IPS-15b (cell line): ENCODE measurements around the gene CCDC177.
A peak's percentile ranks its signal among the peaks of the same experiment; 100 is the strongest.
"Not testable (repeated sequence)": the region's sequence is repeated elsewhere in the genome, so short reads cannot be mapped to it uniquely, and the experiment has no call there.

Source experiments
- H3K27me3 ChIP-seq: one replicate; pipeline ENCODE4 v1.6.1; 2013; ENCODE audit warnings: low read length; ENCODE audit not compliant: control insufficient read depth, insufficient read depth
- H3K36me3 ChIP-seq: one replicate; pipeline ENCODE4 v1.6.1; 2013; ENCODE audit warnings: low read length; ENCODE audit not compliant: control insufficient read depth, insufficient read depth
- H3K4me1 ChIP-seq: one replicate; pipeline ENCODE4 v1.6.1; 2013; ENCODE audit warnings: mild to moderate bottlenecking, low read length; ENCODE audit not compliant: control insufficient read depth, insufficient read depth
- H3K4me3 ChIP-seq: one replicate; pipeline ENCODE4 v1.5.1; 2013; ENCODE audit warnings: low read depth, low read length
- H3K9ac ChIP-seq: one replicate; pipeline ENCODE4 v1.6.1; 2013; ENCODE audit warnings: low read depth, mild to moderate bottlenecking, low read length
- H3K9me3 ChIP-seq: one replicate; pipeline ENCODE4 v1.6.1; 2013; ENCODE audit warnings: mild to moderate bottlenecking, low read length; ENCODE audit not compliant: control insufficient read depth, insufficient read depth

CCDC177 gene

DNA sequence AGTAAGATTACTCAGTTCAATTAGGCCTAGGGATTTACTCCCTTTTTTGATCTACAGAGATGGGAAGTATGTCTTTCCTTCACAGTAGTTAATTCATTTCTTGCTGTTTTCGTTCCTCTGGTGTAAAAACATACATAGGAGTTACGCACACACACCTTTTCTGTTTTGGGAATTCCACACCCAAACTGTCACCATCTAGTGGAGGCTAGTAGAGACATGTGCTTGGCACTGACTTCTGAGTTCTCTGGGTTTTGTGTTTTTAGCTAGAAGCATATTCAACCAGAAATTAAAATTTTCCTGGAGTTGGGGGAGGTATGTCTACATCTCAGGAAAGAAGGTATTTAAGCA is 38.1 kb upstream of the CCDC177 start:
- H3K4me3 ChIP-seq = peak overlapping the region; percentile 69
- no peak overlapping the region for H3K9ac ChIP-seq
- H3K36me3 ChIP-seq = no peaks in the 10 kb centered on the region
- H3K27me3 ChIP-seq = peaks cover 10% of the 10 kb centered on the region
- peaks cover 18% of the 10 kb centered on the region for H3K4me1 ChIP-seq
- H3K9me3 ChIP-seq = no peaks in the 10 kb centered on the region

DNA sequence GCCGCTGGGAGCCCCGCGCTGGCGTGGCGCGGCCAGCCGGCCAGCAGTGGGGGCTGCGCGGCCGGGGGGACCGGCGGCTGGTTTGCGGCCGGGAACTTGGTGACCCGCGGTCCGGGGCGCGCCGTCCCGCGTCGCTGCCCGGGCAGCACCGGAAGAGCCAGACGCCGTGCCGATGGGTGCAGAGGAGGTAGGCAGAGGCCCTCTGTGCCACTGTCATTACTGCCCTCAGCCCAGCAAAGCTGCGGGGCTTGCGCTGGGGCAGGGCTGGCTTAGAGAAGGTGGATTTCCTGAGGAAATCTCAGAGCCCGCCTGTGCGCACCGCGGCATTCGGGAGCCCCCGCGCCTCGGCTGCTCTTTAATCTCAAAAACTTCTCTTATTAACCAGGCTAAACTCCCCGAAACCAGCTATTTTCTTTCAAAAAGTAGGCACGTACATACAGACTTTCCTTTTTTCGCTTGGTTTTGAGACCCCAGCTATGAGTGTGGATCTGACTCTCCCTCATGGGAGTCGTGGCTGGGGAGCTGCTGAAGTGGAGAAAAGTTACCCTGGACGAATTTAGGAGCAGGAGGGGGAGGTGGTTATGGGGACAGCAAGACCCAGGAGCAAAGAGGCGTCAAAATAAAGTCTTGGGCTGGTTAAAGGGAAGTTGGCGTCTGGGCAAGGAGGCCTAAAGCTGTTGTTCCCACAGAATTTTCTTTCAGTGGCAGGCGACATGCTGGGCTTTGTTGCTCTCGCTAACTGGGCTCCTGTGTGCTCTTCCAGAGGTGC is 37.5 kb upstream of the CCDC177 start:
- Histone ChIP-seq H3K4me1 (peaks cover 18% of the 10 kb centered on the region), H3K9ac (no peak overlapping the region), H3K36me3 (no peaks in the 10 kb centered on the region), H3K4me3 (peak overlapping the region; percentile 69), H3K27me3 (peaks cover 10% of the 10 kb centered on the region), H3K9me3 (no peaks in the 10 kb centered on the region)

DNA sequence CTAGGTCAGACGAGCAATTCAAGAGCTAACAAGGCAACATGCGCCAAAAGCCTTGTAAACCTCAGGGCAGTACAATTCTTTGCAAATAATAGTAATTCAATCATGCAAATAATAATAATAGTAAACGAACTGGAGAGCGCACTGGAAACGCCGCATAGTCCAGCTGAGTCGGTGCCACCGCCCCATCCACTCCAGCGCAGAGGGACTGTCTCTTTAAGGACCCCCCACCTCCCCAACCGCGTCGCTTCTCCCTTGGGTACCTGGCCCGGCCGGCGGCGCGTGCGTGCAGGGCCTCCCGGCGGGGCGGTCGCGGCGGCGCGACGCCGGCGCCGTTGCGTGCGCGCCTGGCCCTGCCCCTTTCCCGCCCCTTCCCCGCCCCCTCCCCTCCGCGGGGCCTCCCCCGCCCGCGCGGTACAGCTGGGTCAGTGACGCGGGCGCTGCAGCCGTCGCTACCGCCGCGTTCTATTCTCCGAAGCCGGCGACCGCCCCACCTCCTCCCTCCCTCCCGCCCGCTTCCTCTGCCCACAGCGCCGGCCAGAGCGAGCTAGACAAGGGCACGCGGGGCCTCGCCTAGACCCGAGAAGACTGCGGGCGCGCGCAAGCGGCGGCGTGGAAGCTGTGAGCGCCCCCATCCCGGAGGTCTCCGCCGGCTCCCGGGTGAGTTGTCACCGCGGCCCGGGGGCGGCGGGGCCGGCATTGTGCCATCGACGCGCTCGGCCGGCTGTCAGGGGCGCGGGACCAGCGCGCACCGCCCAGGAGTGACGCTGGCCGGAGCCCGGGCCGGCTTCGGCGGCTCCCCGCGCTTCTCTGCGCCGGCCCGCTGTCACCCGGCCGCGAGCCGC is 36.7 kb upstream of the CCDC177 start, which contains the start of gene SUSD6:
TSS of gene SUSD6 (plus strand) at position 425 of the 842 bp plus-strand sequence. CDS start 46,997 bp downstream, outside the sequence.
- Histone ChIP-seq H3K4me3 (peak within 1 kb of the TSS; percentile 83), H3K9me3 (no peaks in the 10 kb centered on the region), H3K27me3 (peaks cover 10% of the 10 kb centered on the region), H3K4me1 (peaks cover 17% of the 10 kb centered on the region), H3K9ac (peak within 1 kb of the TSS; percentile 58), H3K36me3 (no peaks in the 10 kb centered on the region)

GRCh38 chr14:69610874-69611171 is 36.2 kb upstream of the CCDC177 start:
- Histone ChIP-seq H3K27me3 (peaks cover 10% of the 10 kb centered on the region), H3K9me3 (no peaks in the 10 kb centered on the region), H3K9ac (peak overlapping the region; percentile 58), H3K4me1 (peaks cover 17% of the 10 kb centered on the region), H3K36me3 (no peaks in the 10 kb centered on the region), H3K4me3 (peak overlapping the region; percentile 83)

DNA sequence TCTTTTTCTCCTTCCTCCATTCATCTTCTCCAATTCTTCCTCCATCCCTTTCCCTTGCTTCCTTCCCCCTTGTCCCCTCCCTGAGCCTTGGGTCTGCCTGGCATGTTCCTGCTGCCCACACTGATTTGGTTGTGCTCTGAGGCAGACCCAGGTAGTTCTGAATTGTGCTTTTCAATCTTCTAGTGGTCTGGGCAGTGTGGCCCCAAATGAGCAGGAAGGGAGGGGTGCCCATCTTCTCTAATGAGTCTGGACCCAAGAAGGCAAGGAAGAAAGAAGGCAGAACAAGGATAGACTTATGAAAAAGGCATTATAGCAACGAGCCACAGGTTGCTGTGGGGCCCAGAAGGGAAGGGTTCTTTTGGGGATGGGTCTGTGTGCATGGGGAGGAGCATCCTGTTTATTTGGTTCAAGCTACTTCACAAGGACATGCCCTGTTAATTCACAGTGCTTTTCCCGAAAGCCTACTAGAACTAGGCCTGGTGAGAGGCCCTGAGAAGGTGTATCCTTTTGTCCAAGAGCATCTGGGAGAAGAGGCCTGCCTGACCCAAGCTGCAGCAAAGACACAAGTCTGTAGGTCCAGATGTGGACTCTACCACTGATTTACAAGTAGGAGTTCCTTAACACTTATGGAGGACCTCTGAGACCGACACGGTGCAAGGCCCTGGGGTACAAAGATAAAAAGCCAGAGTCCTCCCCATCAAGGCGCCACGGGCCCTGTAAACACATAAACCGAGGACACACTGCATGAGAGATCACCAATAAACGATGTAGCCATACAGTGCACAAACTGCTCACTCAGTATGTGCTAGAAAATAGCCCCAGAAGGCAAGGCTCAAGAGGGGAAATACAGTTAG is 35.6 kb upstream of the CCDC177 start:
- H3K36me3 ChIP-seq = no peaks in the 10 kb centered on the region
- H3K9ac ChIP-seq = peak overlapping the region; percentile 58
- peaks cover 17% of the 10 kb centered on the region for H3K4me1 ChIP-seq
- peak overlapping the region; percentile 83 for H3K4me3 ChIP-seq
- no peaks in the 10 kb centered on the region for H3K9me3 ChIP-seq
- peaks cover 10% of the 10 kb centered on the region for H3K27me3 ChIP-seq

- no peaks in the 10 kb centered on the region for H3K27me3 ChIP-seq
- H3K36me3 ChIP-seq = no peaks in the 10 kb centered on the region
- no peak overlapping the region for H3K9ac ChIP-seq
- H3K9me3 ChIP-seq = no peaks in the 10 kb centered on the region
- peaks cover 14% of the 10 kb centered on the region for H3K4me1 ChIP-seq
- no peak overlapping the region for H3K4me3 ChIP-seq
Measured at GRCh38 chr14:69606258-69607184, 31.9 kb upstream of the CCDC177 start.

GRCh38 chr14:69605738-69606137 is 31.1 kb upstream of the CCDC177 start:
- Histone ChIP-seq H3K4me1 (peaks cover 13% of the 10 kb centered on the region), H3K9me3 (no peaks in the 10 kb centered on the region), H3K9ac (no peak overlapping the region), H3K36me3 (no peaks in the 10 kb centered on the region), H3K27me3 (no peaks in the 10 kb centered on the region), H3K4me3 (no peak overlapping the region)

- Histone ChIP-seq H3K4me3 (no peak overlapping the region), H3K4me1 (peaks cover 4% of the 10 kb centered on the region), H3K9me3 (no peaks in the 10 kb centered on the region), H3K27me3 (no peaks in the 10 kb centered on the region), H3K36me3 (no peaks in the 10 kb centered on the region), H3K9ac (no peak overlapping the region)
Measured at GRCh38 chr14:69600304-69600891, 25.7 kb upstream of the CCDC177 start.

GRCh38 chr14:69599431-69599830 is 24.8 kb upstream of the CCDC177 start:
- H3K4me3 ChIP-seq, H3K4me1 ChIP-seq, H3K27me3 ChIP-seq, H3K36me3 ChIP-seq, H3K9me3 ChIP-seq, H3K9ac ChIP-seq: not testable (repeated sequence)

DNA sequence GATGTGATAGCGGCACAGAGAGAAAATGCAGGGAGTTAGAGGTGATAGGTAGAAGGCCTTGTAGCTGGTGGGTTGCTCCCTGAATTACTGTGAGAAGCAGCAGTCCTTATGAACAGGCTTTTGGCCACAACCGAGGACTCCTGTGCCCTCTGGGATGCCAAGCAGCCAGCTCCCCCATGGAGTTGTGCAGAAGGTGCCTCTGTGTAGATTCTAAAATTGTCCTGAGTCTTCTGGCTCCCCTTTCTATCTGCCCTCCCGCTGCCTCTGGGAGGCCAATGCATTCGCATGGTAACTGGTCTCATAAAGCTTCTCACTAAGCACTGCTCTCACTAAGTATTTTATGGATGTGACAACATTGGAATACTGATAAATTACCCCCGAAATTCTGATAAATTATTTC is 20.7 kb upstream of the CCDC177 start:
- Histone ChIP-seq H3K9me3 (no peaks in the 10 kb centered on the region), H3K36me3 (no peaks in the 10 kb centered on the region)

More for the DNA sequence above, 20.7 kb upstream of the CCDC177 start:
- no peak overlapping the region for H3K9ac ChIP-seq
- no peaks in the 10 kb centered on the region for H3K27me3 ChIP-seq
- no peak overlapping the region for H3K4me3 ChIP-seq
- H3K4me1 ChIP-seq = no peaks in the 10 kb centered on the region
